GM19438 (cell line): ENCODE measurements around the gene OSBPL3.
A peak's percentile ranks its signal among the peaks of the same experiment; 100 is the strongest.

Experiments
- ATAC-seq: cut with Tn5 transposase; IDR thresholded peaks from one replicate; pipeline ENCODE4 v1.9.1; 2021; ENCODE audit warnings: low read depth; ENCODE audit not compliant: unreplicated experiment

Gene OSBPL3

DNA sequence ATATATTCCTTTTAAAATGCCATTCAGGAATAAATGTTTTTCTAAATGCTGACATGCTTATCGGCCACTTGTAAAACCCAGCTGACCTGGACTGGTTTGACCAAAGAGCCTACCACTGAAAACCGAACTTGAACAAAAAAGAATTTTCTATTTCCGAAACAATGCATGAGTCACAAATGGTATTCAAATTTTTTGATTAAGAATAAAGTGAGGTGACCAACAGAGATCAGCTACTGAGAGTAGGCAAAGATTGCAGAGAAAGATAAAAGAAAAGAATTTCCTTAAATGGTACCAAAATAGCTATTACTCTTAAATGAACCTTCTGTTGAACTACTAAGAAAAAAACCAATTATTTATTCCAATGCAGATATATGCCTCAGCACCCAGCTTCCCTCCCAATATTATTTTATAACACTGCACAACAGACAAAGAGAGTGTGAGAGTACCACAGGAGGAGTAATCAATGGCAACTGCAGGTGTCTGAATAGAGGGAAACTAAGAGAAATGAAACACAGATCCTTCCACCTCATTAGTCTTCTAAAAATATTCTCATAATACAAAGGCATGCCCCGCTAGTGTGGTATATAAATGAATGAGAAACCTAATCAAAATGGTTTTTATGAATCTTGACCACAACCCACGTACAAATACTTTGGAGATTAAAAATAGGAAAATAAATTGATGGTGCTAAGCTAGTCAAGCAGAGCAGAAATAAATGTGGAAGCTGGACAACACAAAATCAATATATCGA lies 20.1 kb downstream of the OSBPL3 start:
- ATAC-seq, result no peak

- ATAC-seq, result no peak
These were observed 21.6 kb downstream of the OSBPL3 start for GRCh38 chr7:24958399-24958798.

DNA sequence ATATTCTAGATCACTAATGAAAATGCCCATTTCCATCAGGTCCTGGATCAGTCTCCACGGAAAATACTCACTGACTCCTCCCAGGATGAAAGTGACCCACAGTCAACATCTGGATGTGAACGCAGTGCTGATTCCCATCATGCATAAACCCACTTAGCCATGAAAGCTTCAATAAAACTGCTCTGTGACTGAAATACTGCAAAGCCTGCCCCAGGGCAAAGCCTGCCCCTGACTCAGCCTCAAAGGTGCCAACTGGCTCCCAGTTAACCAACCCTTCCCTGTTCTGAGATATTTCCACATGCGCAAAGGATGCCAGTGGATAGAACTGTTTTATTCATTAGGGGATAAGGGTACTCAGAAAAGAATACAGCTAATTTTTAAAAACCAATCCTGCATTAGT lies 24.0 kb downstream of the OSBPL3 start:
- no peak for ATAC-seq

DNA sequence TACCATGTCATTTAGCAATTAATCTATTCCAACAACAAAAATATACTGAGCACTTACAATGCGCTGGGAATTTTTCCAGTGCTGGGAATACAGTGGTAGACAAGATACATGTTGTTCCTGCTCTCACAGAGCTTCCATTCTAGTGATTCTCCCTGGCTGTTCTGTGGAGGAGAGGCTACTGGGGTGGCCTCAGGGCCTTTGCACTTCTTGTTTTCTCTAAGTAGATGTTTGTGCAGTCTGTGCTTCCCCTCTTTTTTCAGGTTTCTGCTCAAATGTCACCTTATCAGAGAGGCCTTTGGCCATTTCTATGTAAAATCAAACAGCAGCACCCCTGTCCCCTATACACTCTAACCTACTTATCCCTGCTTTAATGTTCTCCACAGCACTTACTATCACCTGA lies 24.7 kb downstream of the OSBPL3 start:
- ATAC-seq, result no peak

- ATAC-seq, result no peak
These were observed 27.5 kb downstream of the OSBPL3 start for GRCh38 chr7:24952464-24952863.

DNA sequence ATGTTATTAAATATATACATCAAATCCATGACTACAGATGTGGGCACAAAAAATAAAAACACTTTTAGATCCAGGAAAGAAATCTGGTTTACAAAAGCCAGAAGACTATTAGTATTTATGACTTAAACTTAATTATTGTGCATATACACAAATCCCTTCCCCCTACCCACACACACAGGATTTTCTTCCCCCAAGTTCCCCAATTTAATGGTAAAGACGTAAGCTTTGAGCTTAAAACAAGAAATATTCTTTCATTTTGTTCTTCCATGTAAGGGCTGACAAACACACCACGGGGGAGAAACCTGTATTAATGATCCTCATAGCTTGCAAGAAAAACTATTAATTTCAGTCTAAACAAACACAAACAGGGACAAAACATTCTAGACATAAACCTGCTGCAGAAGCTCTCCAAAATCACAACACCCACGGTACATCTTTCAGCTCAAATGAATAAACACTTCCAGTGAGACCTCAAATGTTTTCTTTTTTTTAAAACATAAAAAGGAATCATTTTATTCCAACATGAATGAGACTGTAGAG lies 28.5 kb downstream of the OSBPL3 start:
- ATAC-seq, result no peak

- ATAC-seq, result no peak
These were observed 30.1 kb downstream of the OSBPL3 start for GRCh38 chr7:24949884-24950283.

DNA sequence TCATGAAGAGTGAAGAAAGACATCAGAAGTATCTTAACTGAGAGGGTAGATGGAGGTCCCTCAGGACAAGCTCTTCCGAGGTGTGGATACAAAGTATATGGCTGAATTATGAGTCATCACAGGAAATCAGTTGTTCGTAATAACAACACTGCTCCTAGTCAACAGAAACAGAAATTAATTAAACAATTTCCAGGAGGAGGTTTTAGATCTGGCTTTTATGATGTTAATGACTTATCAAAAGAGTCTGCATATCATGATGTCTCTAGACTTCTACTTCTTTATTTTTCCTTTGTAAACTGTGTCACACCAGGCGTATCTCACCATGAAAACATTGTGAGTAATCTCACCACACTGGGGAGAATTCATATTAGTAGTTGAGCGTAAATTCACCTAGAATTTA lies 31.2 kb downstream of the OSBPL3 start:
- ATAC-seq, result no peak

DNA sequence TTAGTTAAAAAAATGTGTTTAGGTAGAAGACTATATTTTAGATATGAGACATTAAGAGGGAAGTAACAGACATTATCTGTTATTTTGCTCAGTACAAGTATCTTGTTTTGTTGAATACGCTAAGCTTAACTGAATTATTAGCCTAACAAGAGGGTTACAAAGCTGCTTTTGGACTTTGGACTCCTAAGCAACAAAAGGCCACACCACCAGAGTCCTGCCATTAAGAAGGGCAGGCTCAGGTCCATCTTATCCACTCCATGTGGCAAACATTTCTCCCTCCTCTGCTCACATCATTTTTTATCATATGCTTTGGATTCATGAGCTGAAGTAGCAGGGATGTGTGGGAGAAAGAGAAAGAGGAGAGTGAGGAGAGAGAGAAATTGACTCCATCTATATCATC lies 33.5 kb downstream of the OSBPL3 start:
- ATAC-seq, result no peak

GRCh38 chr7:24945899-24946298 lies 34.1 kb downstream of the OSBPL3 start:
- ATAC-seq, result no peak

GRCh38 chr7:24943096-24943948 lies 36.7 kb downstream of the OSBPL3 start:
- no peak for ATAC-seq

DNA sequence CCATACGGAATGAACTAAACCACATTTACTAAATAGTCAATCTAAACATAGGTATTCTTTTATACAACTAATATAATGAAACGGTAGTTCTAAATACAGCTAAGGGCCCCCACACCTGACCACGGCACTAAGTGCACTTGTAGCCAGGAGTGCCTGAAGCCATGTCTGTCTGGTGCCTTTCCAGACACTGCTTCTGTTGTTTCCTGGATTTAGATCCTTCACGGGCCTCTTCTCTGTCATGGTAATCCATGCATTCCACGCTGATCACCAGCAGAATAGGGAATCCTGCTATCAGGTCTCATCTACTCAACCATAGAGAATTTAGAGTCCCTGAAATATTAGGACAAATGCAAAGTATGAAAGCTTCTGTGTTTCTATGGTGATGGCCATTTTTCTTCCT lies 37.8 kb downstream of the OSBPL3 start:
- ATAC-seq, result no peak

- ATAC-seq, result no peak
These were observed 40.6 kb downstream of the OSBPL3 start for GRCh38 chr7:24939416-24939815.

GRCh38 chr7:24936121-24936824 lies 43.7 kb downstream of the OSBPL3 start:
- ATAC-seq, result peak; percentile 66

GRCh38 chr7:24933298-24933697 lies 46.7 kb downstream of the OSBPL3 start:
- no peak for ATAC-seq

DNA sequence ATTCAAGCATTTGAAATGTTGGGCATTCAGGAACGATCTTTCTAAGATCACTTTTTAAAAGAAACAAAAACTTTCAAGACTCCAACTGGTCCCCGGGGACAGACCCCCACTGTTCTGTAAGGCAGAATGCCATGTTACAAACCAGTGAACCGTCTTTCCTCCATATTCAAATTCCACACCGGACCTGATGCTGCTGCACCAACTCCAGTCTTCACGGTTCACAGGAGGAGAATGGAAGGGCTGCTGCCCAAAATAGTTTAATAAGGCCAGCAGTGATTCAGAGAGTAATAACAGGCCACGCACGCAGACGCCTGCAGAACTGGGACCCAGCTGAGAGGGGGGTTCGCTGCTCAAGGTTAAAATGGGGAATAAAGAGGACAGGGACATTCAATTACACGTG lies 47.2 kb downstream of the OSBPL3 start:
- no peak for ATAC-seq

DNA sequence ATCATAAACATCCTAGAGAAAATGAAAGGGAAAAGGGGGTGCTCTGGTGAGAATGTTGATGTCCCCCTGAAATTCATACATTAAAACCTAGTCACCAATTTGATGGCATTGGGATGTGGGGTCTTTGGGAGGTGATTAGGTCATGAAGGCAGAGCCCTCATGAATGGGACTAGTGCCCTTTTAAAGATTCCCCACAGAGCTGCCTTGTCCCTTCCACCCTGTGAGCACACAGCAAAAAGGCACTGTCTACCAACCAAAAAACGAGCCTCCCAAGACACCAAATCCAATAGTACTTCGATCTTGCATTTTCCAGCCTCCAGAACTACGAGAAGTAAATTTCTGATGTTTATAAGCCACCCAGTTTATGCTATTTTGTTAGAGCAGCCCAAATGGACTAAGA lies 47.6 kb downstream of the OSBPL3 start:
- no peak for ATAC-seq

- no peak for ATAC-seq
These were observed 48.1 kb downstream of the OSBPL3 start for GRCh38 chr7:24931844-24932243.

DNA sequence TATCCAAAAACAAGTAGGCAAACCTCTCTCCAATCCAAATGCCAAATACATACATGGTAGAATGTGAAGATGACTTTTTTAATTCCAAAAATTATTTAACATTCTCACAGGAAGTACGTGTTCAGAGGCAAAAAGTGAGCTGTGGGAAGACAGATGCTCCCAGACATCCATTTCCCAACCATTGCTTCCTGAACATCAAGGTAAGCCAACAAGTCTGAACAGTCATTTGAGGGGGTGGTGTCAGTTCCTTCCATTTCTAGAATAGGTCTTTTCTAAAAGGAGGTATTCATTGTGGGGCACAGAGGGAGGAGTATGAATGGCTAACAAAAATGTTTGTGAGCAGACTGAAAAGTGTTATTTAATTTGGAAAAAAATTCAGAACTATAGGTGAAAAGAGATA lies 49.1 kb downstream of the OSBPL3 start:
- ATAC-seq, result no peak

DNA sequence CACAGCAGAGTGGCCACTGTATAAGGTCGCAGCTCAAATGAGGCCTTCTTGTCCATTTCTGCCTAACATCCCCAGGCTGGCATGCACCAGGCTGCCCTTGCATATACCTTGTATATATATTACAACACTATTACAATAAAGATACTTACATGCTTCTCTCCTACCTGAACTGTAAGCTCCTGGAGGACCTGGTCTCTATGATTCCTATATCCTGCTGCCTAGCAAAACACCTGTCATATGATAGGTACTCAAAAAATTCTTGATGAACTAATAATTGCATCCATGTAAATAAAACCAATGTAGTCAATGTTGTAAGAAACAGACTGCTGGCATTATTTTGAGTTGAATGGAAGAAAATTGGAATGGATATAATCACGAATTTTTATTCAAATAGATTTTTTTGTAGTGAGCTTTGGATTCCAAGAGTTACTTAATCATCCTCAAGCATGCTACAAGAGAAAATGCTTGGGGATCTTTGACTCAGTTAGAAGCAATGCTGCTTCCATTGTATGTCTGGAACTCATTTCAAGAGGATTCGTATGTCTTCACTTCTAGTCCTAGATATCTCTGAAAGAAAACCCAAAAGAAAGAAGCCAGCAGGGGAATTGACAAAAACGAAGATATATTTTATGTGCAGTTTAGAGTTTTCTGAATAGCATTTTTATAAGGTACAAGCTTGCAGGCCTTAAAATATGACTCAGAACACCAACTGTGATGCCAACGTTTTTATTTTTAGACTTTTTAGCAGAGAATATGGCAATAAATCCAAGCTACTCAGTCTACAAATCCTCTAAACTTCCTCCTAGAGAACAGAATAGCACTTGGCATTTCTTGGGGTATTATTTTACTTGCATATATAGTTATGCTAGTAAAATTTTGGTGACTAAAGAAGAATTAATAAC lies 53.1 kb downstream of the OSBPL3 start:
- ATAC-seq, result no peak
